ENCODE data around the gene CEP104.

CEP104 gene

GRCh38 chr1:3831689-3832088, 25.3 kb downstream of the CEP104 start:
- no peak overlapping the region for H3K4me3 ChIP-seq (ENCODE audit: low read depth, low read length)
- DNase-seq (ENCODE audit: low read depth) = no peak
- TF ChIP-seq CTCF (IDR thresholded peaks at IDR 0.05; ENCODE audit: control insufficient read depth, extremely low read depth, insufficient read depth) = no peak

GRCh38 chr1:3828391-3828790, 28.6 kb downstream of the CEP104 start:
- TF ChIP-seq CTCF (IDR thresholded peaks at IDR 0.05; ENCODE audit: control insufficient read depth, extremely low read depth, insufficient read depth) = no peak
- no peak for DNase-seq (ENCODE audit: low read depth)
- H3K4me3 ChIP-seq (ENCODE audit: low read depth, low read length) = no peak overlapping the region

- no peak for TF ChIP-seq CTCF (IDR thresholded peaks at IDR 0.05; ENCODE audit: control insufficient read depth, extremely low read depth, insufficient read depth)
- H3K4me3 ChIP-seq (ENCODE audit: low read depth, low read length) = no peak overlapping the region
- no peak for DNase-seq (ENCODE audit: low read depth)
These were observed 29.2 kb downstream of the CEP104 start for GRCh38 chr1:3827813-3828307.

- H3K4me3 ChIP-seq (ENCODE audit: low read depth, low read length) = no peak overlapping the region
- no peak for TF ChIP-seq CTCF (IDR thresholded peaks at IDR 0.05; ENCODE audit: control insufficient read depth, extremely low read depth, insufficient read depth)
- DNase-seq (ENCODE audit: low read depth) = no peak
These were observed 31.7 kb downstream of the CEP104 start for GRCh38 chr1:3825356-3825755.

- no peak for DNase-seq (ENCODE audit: low read depth)
- no peak overlapping the region for H3K4me3 ChIP-seq (ENCODE audit: low read depth, low read length)
- no peak for TF ChIP-seq CTCF (IDR thresholded peaks at IDR 0.05; ENCODE audit: control insufficient read depth, extremely low read depth, insufficient read depth)
These were observed 32.4 kb downstream of the CEP104 start for GRCh38 chr1:3824650-3825049.

GRCh38 chr1:3822421-3822820, 34.6 kb downstream of the CEP104 start:
- TF ChIP-seq CTCF (IDR thresholded peaks at IDR 0.05; ENCODE audit: control insufficient read depth, extremely low read depth, insufficient read depth) = no peak
- DNase-seq (ENCODE audit: low read depth) = no peak
- no peak overlapping the region for H3K4me3 ChIP-seq (ENCODE audit: low read depth, low read length)

- TF ChIP-seq CTCF (IDR thresholded peaks at IDR 0.05; ENCODE audit: control insufficient read depth, extremely low read depth, insufficient read depth) = no peak
- no peak overlapping the region for H3K4me3 ChIP-seq (ENCODE audit: low read depth, low read length)
- DNase-seq (ENCODE audit: low read depth) = no peak
These were observed 35.1 kb downstream of the CEP104 start for GRCh38 chr1:3821908-3822307.

Data from LNCaP clone FGC (cell line).